Activated T-helper 2 cell treated with anti-CD3 and anti-CD28 coated beads, Interferon-gamma antibody, Interleukin-2, Interleukin-4, amounts not matched to agents 10 μg/mL and 5 μg/mL and 100 μg/mL, durations not matched to agents 14 hours and 24 hours and 36 hours (primary cell): ENCODE data around the gene WNT8B. TPM values are rescaled to one million over a fixed set of nuclear protein-coding genes. Genes with fewer than 3 reads are reported as not detected.

ENCODE experiments used
- DNase-seq: peaks from one replicate; pipeline ENCODE4 v3.0.0; 2021; ENCODE audit warnings: low spot score
- H3K27ac Mint-ChIP-seq: one replicate; pipeline ENCODE4 v1.8.0; 2021; ENCODE audit warnings: mixed read lengths
- H3K27me3 Mint-ChIP-seq: one replicate; pipeline ENCODE4 v1.8.0; 2021; ENCODE audit warnings: low read depth, mixed read lengths
- H3K36me3 Mint-ChIP-seq: one replicate; pipeline ENCODE4 v1.8.0; 2021; ENCODE audit warnings: low read depth, mixed read lengths
- H3K4me1 Mint-ChIP-seq: one replicate; pipeline ENCODE4 v1.8.0; 2021; ENCODE audit warnings: low read depth, mixed read lengths
- H3K4me3 Mint-ChIP-seq: one replicate; pipeline ENCODE4 v1.8.0; 2021; ENCODE audit warnings: low read depth, mild to moderate bottlenecking, moderate library complexity, mixed read lengths
- H3K9me3 Mint-ChIP-seq: one replicate; pipeline ENCODE4 v1.8.0; 2021; ENCODE audit warnings: mixed read lengths
- intact Hi-C: fragments of 100-400 bp; cut with micrococcal nuclease; formaldehyde crosslinking; loops from one replicate; pipeline ENCODE4 v1.15.1; 2023
- total RNA-seq: library from RNA; stranded (reverse); gene quantifications from 2 replicates; pipeline ENCODE4 v1.2.3, GENCODE V29; 2022

Gene WNT8B
- total RNA-seq, 1 donor from 2014 or later = 0.21 TPM

DNA sequence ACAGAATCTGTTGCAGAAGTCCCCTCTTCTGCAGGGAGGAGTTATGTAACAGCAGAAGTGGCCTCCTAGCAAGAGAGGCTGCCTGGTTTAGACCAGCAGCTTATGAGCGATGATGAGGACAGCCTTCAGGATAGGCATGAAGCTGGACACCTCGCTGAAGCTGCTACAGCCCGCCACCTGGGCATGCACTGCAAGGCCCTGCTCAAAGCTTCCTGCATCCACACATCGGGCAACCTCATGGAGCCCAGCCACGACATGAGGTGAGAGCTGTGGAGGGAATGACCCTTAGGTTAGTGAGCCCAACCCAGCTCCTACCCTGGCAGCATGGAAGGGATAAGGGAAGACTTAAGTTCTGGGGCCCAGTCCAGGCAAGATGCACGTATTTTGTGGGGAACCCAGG lies 24.7 kb downstream of the WNT8B start:
- no peaks in the 10 kb centered on the region for H3K27me3 Mint-ChIP-seq
- intact Hi-C loops = no loop called here
- DNase-seq = no peak
- peaks cover 23% of the 10 kb centered on the region for H3K4me1 Mint-ChIP-seq
- no peak overlapping the region for H3K27ac Mint-ChIP-seq
- no peaks in the 10 kb centered on the region for H3K9me3 Mint-ChIP-seq
- no peak overlapping the region for H3K4me3 Mint-ChIP-seq
- peaks cover 80% of the 10 kb centered on the region for H3K36me3 Mint-ChIP-seq

DNA sequence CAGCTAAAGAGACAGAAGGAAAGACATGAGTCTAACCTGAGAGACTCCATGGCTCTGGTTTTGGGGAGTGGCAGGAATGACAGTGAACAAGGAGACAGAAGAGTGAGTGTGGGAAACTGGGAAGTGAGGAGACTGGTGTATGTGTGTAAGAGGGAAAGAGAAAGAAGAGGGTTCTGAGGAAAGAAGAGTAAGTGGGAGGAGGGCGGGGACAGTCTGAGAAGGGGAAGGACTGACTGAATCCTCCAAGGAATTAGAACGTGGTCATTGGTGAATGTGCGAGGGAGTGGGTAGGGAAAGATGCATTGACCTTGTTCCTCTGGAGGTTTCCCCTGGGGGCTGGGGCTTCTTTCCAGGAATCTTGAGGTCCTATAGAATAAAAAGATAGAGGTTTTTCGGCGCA lies 26.6 kb downstream of the WNT8B start:
- Mint-ChIP-seq H3K4me3 (no peak overlapping the region), H3K36me3 (peaks cover 80% of the 10 kb centered on the region), H3K27me3 (no peaks in the 10 kb centered on the region), H3K27ac (peak overlapping the region; percentile 10), H3K4me1 (peaks cover 18% of the 10 kb centered on the region), H3K9me3 (no peaks in the 10 kb centered on the region)
- intact Hi-C loops = no loop called here
- no peak for DNase-seq

DNA sequence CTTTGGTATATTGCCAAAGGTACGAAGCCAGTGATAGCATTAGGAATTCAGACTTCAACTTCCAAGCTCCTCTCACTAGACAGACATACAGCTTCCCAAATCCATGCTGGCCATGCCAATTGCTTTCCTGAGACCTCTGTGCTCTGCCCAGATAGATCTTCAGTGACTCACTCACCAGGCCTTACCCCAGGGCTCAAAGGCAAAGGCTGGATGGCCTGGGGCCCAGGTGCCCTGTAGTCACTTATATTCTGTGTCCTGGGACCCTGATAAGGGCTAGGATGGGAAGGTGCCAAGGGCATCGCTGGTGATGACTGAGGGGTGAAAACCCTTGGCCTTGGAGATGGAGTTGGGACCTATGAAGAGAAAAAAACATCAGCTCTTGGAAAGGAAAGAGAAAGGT lies 27.7 kb downstream of the WNT8B start:
- no peak overlapping the region for H3K4me3 Mint-ChIP-seq
- no peak for DNase-seq
- no peaks in the 10 kb centered on the region for H3K27me3 Mint-ChIP-seq
- peaks cover 16% of the 10 kb centered on the region for H3K4me1 Mint-ChIP-seq
- no peaks in the 10 kb centered on the region for H3K9me3 Mint-ChIP-seq
- H3K36me3 Mint-ChIP-seq = peaks cover 76% of the 10 kb centered on the region
- intact Hi-C loops = no loop called here
- no peak overlapping the region for H3K27ac Mint-ChIP-seq

DNA sequence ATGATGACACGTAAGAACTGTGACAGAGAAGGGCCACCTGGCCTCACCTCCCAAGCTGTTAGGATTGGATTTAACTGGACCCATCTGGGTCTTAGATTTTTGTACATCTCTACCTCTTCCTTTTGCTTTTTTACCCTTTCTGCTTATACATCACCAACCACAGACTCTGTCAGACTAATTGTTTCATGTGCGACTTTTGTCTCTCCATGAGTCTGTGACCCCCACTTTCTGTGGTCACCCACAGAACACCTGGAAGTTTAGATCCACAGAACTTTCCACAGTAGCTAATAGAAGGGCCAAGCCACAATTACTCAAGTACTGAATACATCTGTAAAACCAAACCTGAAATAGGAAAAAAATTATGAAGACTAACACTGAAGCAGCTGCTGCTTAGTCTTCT lies 33.8 kb downstream of the WNT8B start:
- no peak for DNase-seq

DNA sequence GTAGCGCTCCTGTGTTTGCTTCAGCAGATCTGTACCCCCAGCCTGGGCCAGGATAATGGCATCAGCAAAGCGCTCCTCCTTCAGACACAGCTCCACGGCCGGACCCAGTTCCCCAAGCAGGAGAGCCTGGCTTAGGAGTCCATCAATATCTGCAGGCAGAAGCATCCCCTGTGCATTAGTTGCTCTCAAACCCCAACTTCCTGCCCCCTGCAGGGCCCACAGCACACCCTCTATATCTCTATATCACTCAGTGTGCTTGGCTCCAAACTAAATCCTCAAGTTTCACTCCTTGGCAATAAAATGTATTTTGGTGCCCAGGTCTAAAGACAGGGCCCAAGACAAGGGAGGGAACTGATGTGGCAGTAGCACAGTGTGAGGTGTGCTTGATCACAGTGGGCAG lies 35.2 kb downstream of the WNT8B start:
- H3K4me1 Mint-ChIP-seq = peaks cover 62% of the 10 kb centered on the region
- DNase-seq = no peak
- peak overlapping the region; percentile 31 for H3K4me3 Mint-ChIP-seq

More for the DNA sequence above, 33.8 kb downstream of the WNT8B start:
- H3K4me3 Mint-ChIP-seq = no peak overlapping the region
- peak overlapping the region; percentile 43 for H3K27ac Mint-ChIP-seq
- intact Hi-C loops = no loop called here
- H3K36me3 Mint-ChIP-seq = peaks cover 72% of the 10 kb centered on the region
- H3K9me3 Mint-ChIP-seq = no peaks in the 10 kb centered on the region
- H3K4me1 Mint-ChIP-seq = peaks cover 54% of the 10 kb centered on the region
- H3K27me3 Mint-ChIP-seq = no peaks in the 10 kb centered on the region

DNA sequence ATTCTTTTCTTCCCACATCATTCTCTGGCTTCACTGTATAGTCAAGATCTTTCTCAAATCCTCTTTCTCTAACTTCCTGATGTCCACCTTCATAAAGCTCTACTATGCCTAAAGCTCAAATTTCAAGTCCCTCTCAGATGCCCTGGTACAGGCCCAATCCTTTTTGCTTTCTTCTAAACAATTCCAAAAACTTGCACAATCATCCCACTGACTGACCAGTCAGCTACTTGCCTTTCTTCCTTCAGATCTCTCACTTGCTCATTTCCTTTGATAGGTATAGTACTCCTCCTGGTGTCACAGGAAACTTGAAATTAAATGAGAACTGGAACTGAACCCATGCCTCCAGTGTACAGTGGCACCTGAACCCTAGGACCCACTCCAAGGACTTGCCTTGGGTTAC lies 38.6 kb downstream of the WNT8B start:
- Mint-ChIP-seq H3K36me3 (peaks cover 84% of the 10 kb centered on the region), H3K27ac (peak overlapping the region; percentile 25), H3K27me3 (no peaks in the 10 kb centered on the region), H3K4me1 (peaks cover 72% of the 10 kb centered on the region), H3K9me3 (no peaks in the 10 kb centered on the region), H3K4me3 (no peak overlapping the region)
- no peak for DNase-seq
- intact Hi-C loops = no loop called here

More for the DNA sequence above, 35.2 kb downstream of the WNT8B start:
- H3K36me3 Mint-ChIP-seq = peaks cover 84% of the 10 kb centered on the region
- no peaks in the 10 kb centered on the region for H3K27me3 Mint-ChIP-seq
- peak overlapping the region; percentile 61 for H3K27ac Mint-ChIP-seq
- no peaks in the 10 kb centered on the region for H3K9me3 Mint-ChIP-seq
- intact Hi-C loops = loop anchor here (2.0 kb wide), 1 partner anchor 15 kb away; no protein-coding TSS in a partner anchor

DNA sequence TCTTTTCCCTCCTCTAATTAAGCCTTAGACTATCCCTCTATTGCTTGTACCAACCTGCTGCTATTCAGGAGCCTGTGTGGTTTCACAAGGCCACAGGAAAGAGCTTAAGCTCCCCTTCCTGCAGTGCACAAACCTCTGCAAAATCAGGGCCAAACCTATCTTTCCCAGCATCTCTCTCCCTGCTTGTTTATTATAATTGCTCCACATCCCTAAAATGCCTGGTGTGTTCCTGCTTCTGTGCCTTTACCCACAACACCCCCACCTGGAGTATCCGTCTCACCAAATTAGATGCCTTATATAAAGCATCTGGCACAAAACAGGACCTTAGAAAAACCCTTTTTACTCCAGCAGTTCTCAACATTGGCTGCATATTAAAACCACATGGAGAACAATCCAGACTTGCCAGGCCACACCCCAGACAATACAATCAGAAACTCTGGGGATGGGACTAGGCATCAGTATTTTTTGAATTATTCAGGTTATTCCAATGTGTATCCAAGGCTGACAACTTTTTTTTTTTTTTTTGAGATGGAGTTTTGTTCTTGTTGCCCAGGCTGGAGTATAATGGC lies 40.2 kb downstream of the WNT8B start:
- Mint-ChIP-seq H3K4me3 (no peak overlapping the region), H3K27ac (peak overlapping the region; percentile 29), H3K9me3 (no peaks in the 10 kb centered on the region), H3K4me1 (peaks cover 73% of the 10 kb centered on the region), H3K36me3 (peaks cover 83% of the 10 kb centered on the region), H3K27me3 (no peaks in the 10 kb centered on the region)
- intact Hi-C loops = no loop called here
- DNase-seq = no peak

DNA sequence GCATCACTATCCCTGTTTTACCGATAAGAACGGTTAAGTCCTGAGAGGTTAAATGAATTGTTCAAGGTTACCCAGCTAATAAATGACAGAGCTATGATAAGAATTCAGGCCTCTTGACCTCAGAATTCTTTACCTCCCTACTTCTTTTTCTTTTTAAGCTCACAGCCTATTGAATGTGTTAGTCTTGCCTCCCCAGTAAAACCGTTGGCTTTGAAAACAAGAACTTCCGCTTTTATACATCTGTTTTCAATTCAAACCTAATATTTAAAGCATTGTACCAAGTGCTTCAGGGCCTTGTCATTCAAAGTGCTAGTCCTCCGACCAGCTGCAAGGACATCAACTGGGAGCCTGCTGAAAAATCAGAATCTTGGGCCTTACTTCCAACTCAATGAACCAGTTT lies 41.3 kb downstream of the WNT8B start:
- Mint-ChIP-seq H3K27me3 (no peaks in the 10 kb centered on the region), H3K9me3 (no peaks in the 10 kb centered on the region), H3K36me3 (peaks cover 74% of the 10 kb centered on the region), H3K27ac (no peak overlapping the region), H3K4me1 (peaks cover 71% of the 10 kb centered on the region), H3K4me3 (no peak overlapping the region)
- intact Hi-C loops = no loop called here
- no peak for DNase-seq

DNA sequence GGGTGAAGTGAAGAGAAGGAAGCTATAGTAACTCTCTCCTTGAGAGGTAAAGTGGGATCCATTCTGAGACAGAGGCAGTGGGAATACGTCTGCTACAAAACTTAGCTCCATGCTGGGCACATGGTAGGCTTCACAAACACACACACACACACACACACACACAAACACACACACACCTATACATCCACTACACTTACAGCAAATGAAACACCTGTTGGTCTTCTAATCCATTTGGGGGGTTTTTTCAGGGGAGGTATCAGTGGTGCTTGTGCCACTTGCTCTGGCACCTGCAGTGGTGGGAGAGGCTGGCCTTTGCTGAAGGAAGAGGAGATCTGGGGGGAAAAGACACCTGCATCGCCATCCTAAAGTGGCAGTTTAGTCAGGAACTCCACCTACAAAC lies 42.4 kb downstream of the WNT8B start:
- Mint-ChIP-seq H3K4me3 (peak overlapping the region; percentile 52), H3K4me1 (peaks cover 68% of the 10 kb centered on the region), H3K27ac (peak overlapping the region; percentile 14), H3K27me3 (no peaks in the 10 kb centered on the region), H3K36me3 (peaks cover 63% of the 10 kb centered on the region), H3K9me3 (no peaks in the 10 kb centered on the region)
- intact Hi-C loops = loop anchor here (5.0 kb wide), 1 partner anchor 318 kb away; the partner anchor contains the start of gene ERLIN1
- no peak for DNase-seq

DNA sequence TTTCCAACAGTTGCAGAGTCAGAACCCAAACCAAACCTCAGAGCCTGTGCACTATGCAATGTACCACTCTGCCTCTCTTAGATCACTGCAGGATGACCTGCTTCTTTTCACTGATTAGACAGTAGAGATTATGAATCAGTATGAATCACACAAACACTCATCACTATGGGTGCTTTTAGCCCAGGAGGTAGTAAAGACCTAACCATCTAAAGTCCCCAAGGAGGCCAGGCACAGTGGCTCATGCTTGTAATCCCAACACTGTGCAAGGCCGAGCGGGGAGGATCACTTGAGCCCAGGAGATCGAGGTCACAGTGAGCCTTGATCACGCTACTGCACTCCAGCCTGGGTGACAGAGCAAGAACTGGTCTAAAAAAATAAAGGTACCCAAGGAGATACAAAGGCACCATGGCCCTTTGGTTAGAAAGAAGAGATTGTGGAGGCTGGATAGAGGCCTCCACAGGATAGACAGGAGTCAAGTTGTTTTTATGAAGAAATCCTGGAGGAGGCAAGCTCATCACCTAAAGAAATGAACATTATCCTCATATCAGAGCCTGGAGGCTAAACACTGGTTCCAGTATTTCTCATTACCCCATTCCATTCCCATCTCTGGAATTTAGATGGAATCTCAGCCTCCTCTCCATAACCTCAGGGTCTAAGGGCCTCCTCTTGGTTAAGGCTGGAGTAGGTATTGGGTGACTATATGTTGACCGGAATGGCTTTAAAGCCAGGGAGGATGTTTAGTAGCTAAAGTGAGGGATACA lies 44.0 kb downstream of the WNT8B start:
- no peak for DNase-seq
- Mint-ChIP-seq H3K36me3 (peaks cover 54% of the 10 kb centered on the region), H3K27ac (peak overlapping the region; percentile 87), H3K4me1 (peaks cover 78% of the 10 kb centered on the region), H3K9me3 (no peaks in the 10 kb centered on the region), H3K27me3 (no peaks in the 10 kb centered on the region), H3K4me3 (peak overlapping the region; percentile 70)
- intact Hi-C loops = loop anchor here (1.0 to 5.0 kb wide), 2 partner anchors 133 to 319 kb away; partner anchors contain the start of gene ERLIN1

DNA sequence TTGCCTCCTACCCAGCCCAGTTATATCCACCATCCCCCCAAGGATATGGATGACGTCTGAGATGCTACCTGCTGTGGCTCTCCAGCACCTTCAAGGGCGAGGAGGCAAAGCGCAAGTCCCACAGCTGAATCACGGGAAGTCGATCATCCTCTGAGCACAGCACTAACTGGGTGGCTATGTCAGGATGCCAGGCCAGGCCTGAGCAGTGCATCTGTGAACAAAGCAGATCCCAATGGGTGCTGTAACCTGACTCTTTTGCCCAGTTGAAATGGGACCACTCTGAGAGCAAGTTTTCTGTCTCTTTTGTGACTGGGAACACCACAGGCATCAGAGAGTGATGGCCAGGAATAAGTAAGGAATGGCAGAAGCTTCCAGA lies 44.5 kb downstream of the WNT8B start:
- peak overlapping the region; percentile 70 for H3K4me3 Mint-ChIP-seq
- intact Hi-C loops = loop anchor here (5.0 kb wide), 1 partner anchor 320 kb away; the partner anchor contains the start of gene ERLIN1
- DNase-seq = no peak
- peak overlapping the region; percentile 87 for H3K27ac Mint-ChIP-seq
- H3K9me3 Mint-ChIP-seq = no peaks in the 10 kb centered on the region
- H3K36me3 Mint-ChIP-seq = peaks cover 50% of the 10 kb centered on the region
- no peaks in the 10 kb centered on the region for H3K27me3 Mint-ChIP-seq
- H3K4me1 Mint-ChIP-seq = peaks cover 84% of the 10 kb centered on the region

DNA sequence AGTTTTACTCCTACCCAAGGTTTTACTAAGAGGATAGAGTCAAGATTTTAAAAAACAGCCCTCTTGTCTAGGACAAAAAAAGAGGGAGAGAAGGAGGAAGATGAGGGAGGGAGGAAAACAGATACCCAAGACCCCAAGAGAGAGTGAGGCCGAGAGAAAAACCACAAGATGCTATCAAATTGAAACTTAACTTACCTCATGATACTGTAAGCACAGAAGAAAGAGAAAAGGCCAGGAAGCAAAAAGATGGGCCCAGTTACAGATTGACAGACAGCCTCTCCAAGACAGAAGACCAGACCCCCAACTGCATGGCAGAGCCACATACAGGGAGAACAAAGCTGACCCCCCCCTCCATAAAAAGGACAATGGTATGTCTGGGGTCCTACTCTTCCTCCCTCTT lies 45.5 kb downstream of the WNT8B start:
- Mint-ChIP-seq H3K9me3 (no peaks in the 10 kb centered on the region), H3K27me3 (no peaks in the 10 kb centered on the region), H3K27ac (peak overlapping the region; percentile 87), H3K4me3 (peak overlapping the region; percentile 70), H3K36me3 (peaks cover 49% of the 10 kb centered on the region), H3K4me1 (peaks cover 85% of the 10 kb centered on the region)
- intact Hi-C loops = loop anchor here (1.0 to 5.0 kb wide), 6 partner anchors 10 to 321 kb away; partner anchors contain the start of genes ERLIN1 and SCD
- DNase-seq = no peak

DNA sequence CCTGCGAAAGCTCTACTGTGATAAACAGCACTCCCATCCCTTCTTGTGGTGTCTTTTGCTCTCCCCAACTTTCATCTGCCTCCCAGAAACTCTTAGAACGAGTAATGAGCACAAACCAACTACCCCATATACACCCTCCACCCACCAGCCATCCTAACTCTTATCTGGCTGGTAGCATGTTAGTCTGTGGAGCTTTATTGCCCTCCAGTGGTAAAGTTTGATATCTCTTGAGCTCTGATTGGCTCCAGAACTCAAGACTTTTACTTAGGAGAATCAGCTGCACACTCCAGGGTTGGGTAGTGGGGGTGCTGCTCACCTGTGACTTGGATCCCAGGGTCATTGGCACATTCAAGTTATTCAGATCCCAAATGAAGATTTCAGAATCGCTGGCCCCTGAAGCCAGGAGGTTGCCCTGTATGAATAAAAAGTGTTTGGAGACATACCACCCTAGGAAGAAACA lies 45.9 kb downstream of the WNT8B start:
- Mint-ChIP-seq H3K27me3 (no peaks in the 10 kb centered on the region), H3K36me3 (peaks cover 48% of the 10 kb centered on the region), H3K27ac (peak overlapping the region; percentile 87), H3K4me3 (peak overlapping the region; percentile 70), H3K9me3 (no peaks in the 10 kb centered on the region), H3K4me1 (peaks cover 85% of the 10 kb centered on the region)
- intact Hi-C loops = loop anchor here (1.0 to 5.0 kb wide), 9 partner anchors 10 to 321 kb away; partner anchors contain the start of genes ERLIN1, HIF1AN and SCD
- peak; percentile 58 for DNase-seq
